ENCODE data around the gene ATP2B2. TPM values are rescaled to one million over a fixed set of nuclear protein-coding genes. Genes with fewer than 3 reads are reported as not detected.

ATP2B2 gene
- total and polyA plus RNA-seq, 2 of the 8 experiments (the other 6 are each of a cell fraction or from before 2014, with no cell fraction given): 0.14 to 1.2 TPM

DNA sequence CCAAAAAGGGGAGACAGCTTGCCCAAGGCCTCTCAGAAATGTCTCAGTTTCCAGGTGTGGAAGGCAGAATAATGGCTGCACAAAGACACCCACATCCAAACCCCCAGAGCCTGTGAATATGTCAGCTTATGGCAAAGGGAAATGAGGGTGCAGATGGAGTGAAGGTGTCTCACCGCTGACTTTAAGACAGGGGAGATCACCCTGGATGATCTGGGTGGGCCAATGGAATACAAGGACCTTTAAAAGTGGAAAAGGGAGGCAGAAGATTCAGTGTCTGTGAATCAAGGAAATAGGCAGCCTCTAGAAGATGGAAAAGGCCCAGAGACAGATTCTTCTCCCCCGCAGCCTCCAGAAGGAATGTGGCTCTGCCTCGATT is 48.8 kb upstream of the ATP2B2 start (continued):
- TF ChIP-seq KDM1A (IDR thresholded peaks at IDR 0.05; ENCODE audit: borderline replicate concordance, low read length) (no peak), YY1 (IDR thresholded peaks at IDR 0.05; ENCODE audit: low read depth, low read length) (no peak)

Data from H1 (cell line).